ENCODE data around the gene NDUFAF3. TPM values are rescaled to one million over a fixed set of nuclear protein-coding genes. Genes with fewer than 3 reads are reported as not detected.

Gene NDUFAF3
- total RNA-seq, 2 experiments from 2014 or later: 98.1 to 108 TPM

- CTCF ChIA-PET: interaction anchor here (0.9 to 9.4 kb wide), 12 partner anchors 10 to 478 kb away, joined by 3 to 124 read pairs (median 4); partner anchors contain the start of genes DALRD3, IMPDH2, NDUFAF3 and QRICH1
- H3K4me1 Mint-ChIP-seq: peaks cover 45% of the 10 kb centered on the region
Observed at GRCh38 chr3:48989796-48990635, 31.9 kb upstream of the NDUFAF3 start, which contains the start of gene P4HTM. Gene P4HTM (plus strand): TSS chr3:48990241. CDS start chr3:48990257, 16 bp downstream.

DNA sequence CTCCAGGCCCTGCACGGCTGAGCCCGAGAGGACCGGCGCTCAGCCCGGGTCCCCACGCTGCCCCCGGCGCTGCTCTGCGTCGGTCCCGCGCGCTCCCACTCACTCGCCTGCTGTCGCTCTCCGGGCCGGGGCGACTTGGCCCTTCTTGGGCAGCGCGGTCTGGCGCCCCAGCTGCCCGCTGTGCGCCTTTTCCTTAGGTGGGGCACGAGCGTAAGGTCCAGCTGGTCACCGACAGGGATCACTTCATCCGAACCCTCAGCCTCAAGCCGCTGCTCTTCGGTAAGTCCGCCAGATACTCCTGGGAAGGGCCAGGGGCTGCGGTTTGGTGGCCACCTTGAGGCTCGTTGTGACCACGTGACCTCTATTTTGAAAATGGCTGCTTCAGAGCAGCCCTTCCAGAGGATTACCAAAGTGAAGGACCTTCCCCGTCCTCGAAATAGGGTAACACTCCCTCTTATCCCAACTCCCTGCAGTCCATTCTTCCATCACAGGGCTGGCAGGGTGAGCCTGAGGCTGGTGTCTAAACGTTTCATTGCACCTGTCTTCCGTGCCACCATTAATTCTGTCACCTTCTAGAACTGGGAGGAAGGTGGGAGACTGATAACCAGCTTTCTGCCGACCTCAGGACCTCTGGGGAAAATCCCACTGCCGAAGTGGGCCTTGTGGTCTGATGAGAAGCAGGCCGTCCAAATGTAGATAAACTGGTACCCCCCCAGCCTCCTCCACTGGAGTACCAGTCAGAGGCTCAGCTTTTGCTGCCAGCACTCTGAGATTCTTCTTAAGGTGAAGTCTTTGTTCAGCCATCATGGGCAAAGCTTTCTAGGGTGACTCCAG, 31.1 kb upstream of the NDUFAF3 start:
- CTCF ChIA-PET: interaction anchor here (1.0 to 9.4 kb wide), 4 partner anchors 9 to 103 kb away, joined by 4 to 124 read pairs (median 50); partner anchors contain the start of genes DALRD3, NDUFAF3, QRICH1 and WDR6

More at GRCh38 chr3:48989796-48990635, 31.9 kb upstream of the NDUFAF3 start, which contains the start of gene P4HTM:
- peaks cover 19% of the 10 kb centered on the region for H3K36me3 Mint-ChIP-seq (ENCODE audit: low read depth)
- H3K9me3 Mint-ChIP-seq: no peaks in the 10 kb centered on the region
- peak within 1 kb of the TSS; percentile 92 for H3K4me3 Mint-ChIP-seq
- peak; percentile 79 for DNase-seq
- POLR2A ChIA-PET: interaction anchor here (0.9 to 9.0 kb wide), 11 partner anchors 10 to 273 kb away, joined by 3 to 190 read pairs (median 4); partner anchors contain the start of genes ARIH2, DALRD3, IMPDH2 and IP6K2
- H3K27me3 Mint-ChIP-seq: no peaks in the 10 kb centered on the region
- H3K27ac Mint-ChIP-seq: peak within 1 kb of the TSS; percentile 90

DNA sequence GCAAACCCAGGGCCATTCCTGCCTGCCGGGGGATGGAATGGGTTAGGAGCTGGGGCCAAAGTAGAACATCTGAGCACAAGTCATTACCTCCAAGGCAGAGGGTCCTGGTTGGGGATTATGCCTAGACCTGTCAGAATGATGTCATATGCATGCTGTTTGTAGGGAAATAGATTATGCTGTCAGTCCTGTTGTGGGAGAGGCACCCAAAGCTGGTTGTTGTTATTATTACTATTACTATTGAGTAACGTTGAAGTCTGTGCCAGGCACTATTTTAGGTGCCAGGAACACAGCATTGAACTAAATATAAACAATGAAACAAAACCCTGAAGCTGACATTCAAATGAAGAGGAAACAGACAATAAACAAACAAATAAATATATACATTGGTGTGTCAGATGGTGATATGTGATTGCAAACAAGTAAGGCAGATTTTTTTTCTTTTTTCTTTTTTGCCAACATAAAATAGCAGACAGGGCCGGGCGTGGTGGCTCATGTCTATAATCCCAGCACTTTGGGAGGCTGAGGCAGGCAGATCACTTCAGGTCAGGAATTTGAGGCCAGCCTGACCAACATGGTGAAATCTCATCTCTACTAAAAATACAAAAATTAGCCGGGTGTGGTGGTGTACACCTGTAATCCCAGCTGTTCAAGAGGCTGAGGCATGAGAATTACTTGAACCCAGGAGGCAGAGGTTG, 29.9 kb upstream of the NDUFAF3 start:
- Mint-ChIP-seq H3K9me3 (no peaks in the 10 kb centered on the region), H3K4me1 (peaks cover 49% of the 10 kb centered on the region), H3K27ac (peak overlapping the region; percentile 90), H3K27me3 (no peaks in the 10 kb centered on the region), H3K4me3 (peak overlapping the region; percentile 92), H3K36me3 (ENCODE audit: low read depth) (peaks cover 15% of the 10 kb centered on the region)
- ChIA-PET CTCF (interaction anchor here (0.9 to 9.4 kb wide), 5 partner anchors 15 to 276 kb away, joined by 3 to 124 read pairs (median 4); partner anchors contain the start of genes DALRD3, NDUFAF3, QRICH1 and WDR6), POLR2A (interaction anchor here (0.8 to 9.0 kb wide), 4 partner anchors 15 to 102 kb away, joined by 3 to 190 read pairs (median 69); partner anchors contain the start of genes DALRD3, NDUFAF3, QRICH1 and WDR6)
- no peak for DNase-seq

More for the DNA sequence above, 31.1 kb upstream of the NDUFAF3 start:
- POLR2A ChIA-PET: interaction anchor here (0.8 to 9.0 kb wide), 10 partner anchors 9 to 274 kb away, joined by 3 to 190 read pairs (median 6); partner anchors contain the start of genes ARIH2, DALRD3, IMPDH2 and IP6K2
- H3K36me3 Mint-ChIP-seq (ENCODE audit: low read depth): peaks cover 18% of the 10 kb centered on the region
- no peaks in the 10 kb centered on the region for H3K9me3 Mint-ChIP-seq
- peak overlapping the region; percentile 92 for H3K4me3 Mint-ChIP-seq
- DNase-seq: peak; percentile 58
- H3K27me3 Mint-ChIP-seq: no peaks in the 10 kb centered on the region
- peak overlapping the region; percentile 90 for H3K27ac Mint-ChIP-seq
- peaks cover 49% of the 10 kb centered on the region for H3K4me1 Mint-ChIP-seq

DNA sequence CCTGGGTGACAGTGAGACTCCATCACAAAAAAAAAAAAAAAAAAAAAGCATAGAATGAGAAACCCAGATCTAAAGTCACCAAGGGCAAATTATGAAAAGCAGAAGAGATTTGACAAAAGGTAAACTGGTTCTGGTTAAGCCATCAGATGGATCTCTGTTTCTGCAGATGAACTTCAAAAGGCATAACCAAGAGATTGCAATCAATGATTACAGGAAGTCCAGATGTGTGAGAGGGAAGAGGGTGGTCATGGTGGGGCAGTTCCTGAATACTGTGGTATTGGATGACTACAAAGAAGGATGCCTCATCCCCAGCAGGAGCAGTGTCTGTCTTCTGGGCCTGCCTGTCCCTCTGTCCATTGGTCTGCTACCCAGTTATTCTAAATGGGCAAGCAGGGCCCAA, 28.1 kb upstream of the NDUFAF3 start:
- CTCF ChIA-PET: no interaction called here
- Mint-ChIP-seq H3K27ac (no peak overlapping the region), H3K4me1 (peaks cover 43% of the 10 kb centered on the region), H3K27me3 (no peaks in the 10 kb centered on the region), H3K9me3 (no peaks in the 10 kb centered on the region), H3K36me3 (ENCODE audit: low read depth) (peaks cover 15% of the 10 kb centered on the region), H3K4me3 (no peak overlapping the region)
- POLR2A ChIA-PET: interaction anchor here (1.0 to 1.8 kb wide), 2 partner anchors 13 to 27 kb away, joined by 4 to 10 read pairs; partner anchors contain the start of genes NDUFAF3 and WDR6
- no peak for DNase-seq

DNA sequence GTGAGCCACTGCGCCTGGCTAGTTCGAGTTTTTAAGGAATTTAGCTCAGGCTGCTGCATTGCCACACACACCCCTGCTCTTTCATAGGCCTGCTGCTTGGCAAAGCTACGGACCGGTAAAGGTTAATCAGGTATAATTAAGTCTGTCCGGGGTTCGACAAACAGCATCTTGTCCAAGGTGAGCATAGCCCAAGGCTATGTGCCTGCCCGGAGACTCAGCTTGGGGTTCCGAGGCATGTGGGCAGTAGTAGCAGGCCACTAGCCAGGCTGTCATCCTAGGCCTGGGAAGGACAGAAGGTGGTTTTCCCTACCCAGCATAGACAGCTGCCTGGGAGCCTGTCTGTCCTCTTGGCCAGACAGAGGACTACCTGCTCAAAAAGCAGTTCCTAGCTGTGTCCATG, 25.3 kb upstream of the NDUFAF3 start:
- DNase-seq: no peak
- no peaks in the 10 kb centered on the region for H3K9me3 Mint-ChIP-seq
- POLR2A ChIA-PET: interaction anchor here (3.4 kb wide), 1 partner anchor 11 kb away, joined by 28 read pairs; the partner anchor contains the start of gene WDR6
- H3K36me3 Mint-ChIP-seq (ENCODE audit: low read depth): peaks cover 13% of the 10 kb centered on the region
- CTCF ChIA-PET: interaction anchor here (1.8 to 1.9 kb wide), 2 partner anchors 9 to 11 kb away, joined by 7 to 8 read pairs; partner anchors contain the start of gene WDR6
- H3K27ac Mint-ChIP-seq: no peak overlapping the region
- peaks cover 29% of the 10 kb centered on the region for H3K4me1 Mint-ChIP-seq
- no peak overlapping the region for H3K4me3 Mint-ChIP-seq
- no peaks in the 10 kb centered on the region for H3K27me3 Mint-ChIP-seq

DNA sequence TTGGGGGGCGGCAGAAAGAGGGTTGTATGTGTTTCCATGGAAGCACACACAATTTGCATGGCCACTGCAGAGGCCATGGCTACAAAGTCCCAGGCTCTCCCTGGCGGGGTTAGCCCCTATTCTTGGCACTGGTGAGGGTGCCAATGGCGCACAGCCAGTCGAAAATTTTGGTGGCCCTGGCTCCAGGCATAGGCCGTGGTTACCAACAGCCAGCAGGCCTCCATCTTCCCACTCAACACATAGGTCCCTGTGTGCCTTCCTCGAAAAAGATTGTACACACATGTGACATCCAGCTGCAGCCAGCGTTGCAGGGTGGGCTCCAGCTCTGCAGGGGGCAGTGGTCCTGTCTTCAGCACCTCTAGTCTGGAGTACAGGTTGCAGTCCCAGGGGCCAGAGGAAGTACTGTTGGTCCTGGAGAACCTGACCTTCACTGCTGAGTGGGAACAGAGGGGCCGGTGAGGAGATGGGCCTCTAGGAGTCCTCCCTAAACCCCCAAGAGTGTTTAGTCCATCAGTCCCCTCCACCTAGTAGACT, 24.8 kb upstream of the NDUFAF3 start:
- Mint-ChIP-seq H3K27me3 (no peaks in the 10 kb centered on the region), H3K4me1 (peaks cover 26% of the 10 kb centered on the region), H3K4me3 (no peak overlapping the region), H3K36me3 (ENCODE audit: low read depth) (peaks cover 9% of the 10 kb centered on the region), H3K27ac (no peak overlapping the region), H3K9me3 (no peaks in the 10 kb centered on the region)
- ChIA-PET CTCF (interaction anchor here (1.8 kb wide), 1 partner anchor 9 kb away, joined by 8 read pairs; no protein-coding TSS in a partner anchor), POLR2A (interaction anchor here (3.4 kb wide), 1 partner anchor 10 kb away, joined by 28 read pairs; the partner anchor contains the start of gene WDR6)
- no peak for DNase-seq

DNA sequence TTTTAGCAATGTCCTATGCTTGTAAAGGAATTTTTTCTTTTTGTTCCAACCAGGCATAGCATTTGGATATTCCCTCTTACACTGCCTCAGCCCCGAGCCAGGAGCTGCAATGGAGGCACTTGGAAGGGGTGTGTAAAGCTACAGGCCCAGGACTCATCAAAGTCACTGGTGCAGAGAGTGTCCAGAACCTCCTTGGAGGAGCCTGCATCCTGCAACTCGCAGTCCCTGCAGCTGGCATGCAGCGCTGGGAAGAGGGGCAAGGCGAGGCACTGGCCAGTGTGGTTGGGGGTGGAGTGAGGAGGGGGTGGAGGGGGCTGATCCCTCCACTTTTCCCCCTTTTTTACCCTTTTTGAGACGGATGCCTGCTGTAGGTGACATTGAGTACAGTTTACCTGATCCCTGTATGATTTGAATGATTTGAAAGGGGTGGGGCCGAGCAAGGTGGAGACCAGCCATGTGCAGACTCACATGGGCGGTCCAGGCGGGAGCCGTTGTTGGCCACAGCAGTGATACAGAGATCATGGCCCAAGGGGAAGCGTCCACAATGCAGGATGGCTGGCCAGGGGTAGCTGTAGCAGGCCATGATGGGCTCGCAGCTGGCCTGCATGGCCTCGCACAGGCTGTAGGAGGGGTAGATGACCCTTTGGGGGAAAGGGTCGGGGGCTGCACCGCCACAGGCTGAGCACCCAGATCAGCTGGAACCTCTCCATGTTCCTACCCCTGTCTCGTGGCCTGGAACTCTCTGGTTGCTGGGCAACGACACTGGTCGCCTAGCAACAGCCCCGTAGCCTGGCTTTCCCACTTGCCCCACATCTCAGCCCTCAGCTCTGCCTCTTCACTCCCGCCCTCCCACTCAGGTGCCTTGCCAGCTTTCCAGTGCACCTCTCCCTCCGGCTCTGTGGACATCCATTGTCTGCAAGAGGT, 23.9 kb upstream of the NDUFAF3 start:
- Mint-ChIP-seq H3K4me1 (peaks cover 29% of the 10 kb centered on the region), H3K9me3 (no peaks in the 10 kb centered on the region), H3K4me3 (no peak overlapping the region), H3K36me3 (ENCODE audit: low read depth) (peaks cover 9% of the 10 kb centered on the region), H3K27ac (no peak overlapping the region), H3K27me3 (no peaks in the 10 kb centered on the region)
- ChIA-PET POLR2A (interaction anchor here (3.4 kb wide), 1 partner anchor 10 kb away, joined by 28 read pairs; the partner anchor contains the start of gene WDR6), CTCF (interaction anchor here (1.3 kb wide), 1 partner anchor 20 kb away, joined by 3 read pairs; the partner anchor contains the start of gene DALRD3)
- no peak for DNase-seq

- DNase-seq: no peak
- Mint-ChIP-seq H3K36me3 (ENCODE audit: low read depth) (peaks cover 6% of the 10 kb centered on the region), H3K27ac (no peak overlapping the region), H3K27me3 (no peaks in the 10 kb centered on the region), H3K9me3 (no peaks in the 10 kb centered on the region), H3K4me3 (no peak overlapping the region), H3K4me1 (peaks cover 18% of the 10 kb centered on the region)
- ChIA-PET POLR2A (interaction anchor here (0.7 to 1.4 kb wide), 2 partner anchors 8 to 22 kb away, joined by 3 to 4 read pairs; no protein-coding TSS in a partner anchor), CTCF (interaction anchor here (1.5 kb wide), 1 partner anchor 9 kb away, joined by 6 read pairs; the partner anchor contains the start of gene P4HTM)
Observed at GRCh38 chr3:48999085-48999858, 22.6 kb upstream of the NDUFAF3 start.

DNA sequence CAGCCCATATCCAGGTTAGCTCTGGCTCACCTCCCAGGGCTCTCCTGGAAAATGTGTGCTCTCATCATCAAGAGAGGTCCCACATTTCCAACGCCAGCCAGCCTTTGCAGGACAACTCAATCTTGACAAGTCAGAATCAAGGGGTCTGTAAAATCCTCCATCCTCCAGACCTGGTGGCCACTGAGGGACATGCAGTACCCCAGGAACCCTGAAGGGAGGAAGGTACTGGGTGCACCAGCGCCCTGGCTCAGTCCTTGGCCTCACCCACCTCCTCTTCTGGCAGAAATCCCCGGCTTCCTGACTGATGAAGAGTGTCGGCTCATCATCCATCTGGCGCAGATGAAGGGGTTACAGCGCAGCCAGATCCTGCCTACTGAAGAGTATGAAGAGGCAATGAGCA, 20.8 kb upstream of the NDUFAF3 start:
- Mint-ChIP-seq H3K4me1 (peaks cover 10% of the 10 kb centered on the region), H3K36me3 (ENCODE audit: low read depth) (no peaks in the 10 kb centered on the region), H3K27ac (no peak overlapping the region), H3K9me3 (no peaks in the 10 kb centered on the region), H3K4me3 (no peak overlapping the region), H3K27me3 (no peaks in the 10 kb centered on the region)
- DNase-seq: no peak
- CTCF ChIA-PET: no interaction called here
- POLR2A ChIA-PET: interaction anchor here (1.4 kb wide), 1 partner anchor 21 kb away, joined by 5 read pairs; the partner anchor contains the start of gene NDUFAF3

Data from activated CD4-positive, alpha-beta memory T cell treated with anti-CD3 and anti-CD28 coated beads, Interleukin-2, amount 10 ng/mL, durations not matched to agents 7 days and 5 days (primary cell).